HL-60/S4 (cell line): Measurements from ENCODE around the gene TMEM127.

Source experiments
- in situ Hi-C: fragments of 300-500 bp; cut with MboI; formaldehyde crosslinking; loops from 2 replicates; pipeline ENCODE4 v1.14.3; 2022; ENCODE audit warnings: low sequenced_read_pairs

Gene TMEM127

DNA sequence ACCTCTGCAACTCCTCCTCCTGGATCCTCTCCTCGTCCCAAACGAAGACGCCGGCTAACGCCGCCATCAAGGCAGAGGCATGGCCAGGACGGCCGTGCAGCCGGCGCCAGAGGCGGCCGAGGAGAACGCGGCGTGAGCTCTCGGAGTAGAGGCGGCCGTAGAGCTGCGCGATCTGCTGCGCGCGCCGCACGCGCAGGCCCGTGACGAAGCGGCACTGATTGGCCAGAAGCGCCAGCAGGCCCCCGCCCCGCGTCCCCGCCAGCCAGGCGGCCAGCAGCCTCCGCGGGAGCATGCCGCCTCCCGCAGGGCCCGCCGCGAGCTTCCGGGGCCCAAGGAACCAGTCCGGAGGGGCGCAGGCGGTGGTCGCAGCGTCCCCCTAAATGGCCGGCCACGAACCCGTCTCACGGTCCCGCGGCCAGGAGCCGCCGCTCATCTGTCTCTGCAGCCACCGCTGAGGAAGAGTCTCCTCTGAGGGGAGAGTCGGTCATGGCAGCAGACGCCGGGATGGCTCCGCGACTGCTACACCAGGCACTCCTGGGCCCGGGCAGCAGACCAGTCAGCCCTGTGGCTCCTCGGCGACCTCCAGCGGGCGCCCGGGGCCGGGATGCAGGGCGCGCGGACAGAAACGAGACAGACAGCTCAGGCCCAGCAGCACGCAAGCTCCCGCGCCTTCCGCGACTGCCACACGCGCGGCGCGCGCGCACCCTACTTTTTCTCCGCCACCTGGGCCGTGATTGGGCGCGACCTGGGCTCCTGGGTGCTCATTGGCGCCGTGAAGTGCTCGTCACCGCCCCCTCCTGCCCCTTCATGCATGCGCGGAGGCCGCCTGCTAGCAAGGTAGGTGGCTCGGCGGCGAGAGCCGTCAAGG lies 57.4 kb downstream of the TMEM127 start, which contains the start of gene STARD7:
TSS of gene STARD7 (minus strand) at position 685 of the 868 bp plus-strand sequence. CDS start at position 292, 393 bp downstream.
- in situ Hi-C loops = no loop called here

DNA sequence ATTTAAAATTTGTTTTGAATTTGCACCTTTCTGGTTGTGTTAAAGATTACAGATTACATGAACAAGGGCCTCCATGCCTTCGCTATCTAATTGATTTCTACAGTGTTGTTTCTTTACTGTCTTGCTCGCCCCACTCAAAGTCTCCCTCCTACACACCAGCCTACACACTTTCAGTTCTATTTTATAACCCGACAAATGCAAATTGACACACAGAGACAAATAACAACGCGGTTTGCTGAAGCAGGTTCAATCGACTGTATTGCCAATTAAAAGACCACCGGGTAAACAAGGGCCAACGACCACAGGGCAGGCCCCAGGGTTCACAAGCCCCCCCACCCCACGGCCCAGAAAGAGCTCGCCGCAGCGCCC lies 58.0 kb downstream of the TMEM127 start:
- in situ Hi-C loops = no loop called here

DNA sequence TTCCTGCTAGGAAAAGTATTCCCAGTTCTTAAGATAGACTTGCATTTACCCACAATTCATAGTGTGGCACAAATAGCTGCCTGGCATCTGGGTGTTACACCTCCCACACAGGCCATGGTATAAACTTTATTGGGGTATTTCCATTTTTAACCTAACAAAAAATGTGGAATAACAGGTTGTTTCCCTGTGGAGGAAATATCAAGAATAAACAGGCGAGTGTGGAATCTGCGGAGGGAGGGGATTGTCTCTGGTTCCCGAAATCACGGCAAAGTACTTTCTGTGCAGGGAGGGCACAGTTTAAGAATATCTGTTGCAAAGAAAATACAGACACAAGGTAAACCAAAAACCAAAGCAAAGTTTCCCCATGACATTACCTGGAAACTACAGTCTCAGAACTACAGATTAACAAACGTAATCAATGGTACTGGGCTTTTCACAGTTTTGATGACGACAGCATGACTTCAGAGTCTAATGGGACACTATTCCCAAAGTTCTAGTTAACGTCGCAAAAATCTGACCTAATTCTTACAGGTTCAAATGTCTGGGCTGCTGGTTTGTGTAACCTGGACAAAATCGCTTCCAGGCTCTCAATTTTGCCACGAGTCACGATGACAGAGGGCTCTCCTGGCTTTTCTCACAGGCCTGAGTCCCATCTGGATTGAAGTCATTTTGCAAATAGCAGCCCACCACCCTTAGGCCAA lies 58.6 kb downstream of the TMEM127 start:
- in situ Hi-C loops = no loop called here

DNA sequence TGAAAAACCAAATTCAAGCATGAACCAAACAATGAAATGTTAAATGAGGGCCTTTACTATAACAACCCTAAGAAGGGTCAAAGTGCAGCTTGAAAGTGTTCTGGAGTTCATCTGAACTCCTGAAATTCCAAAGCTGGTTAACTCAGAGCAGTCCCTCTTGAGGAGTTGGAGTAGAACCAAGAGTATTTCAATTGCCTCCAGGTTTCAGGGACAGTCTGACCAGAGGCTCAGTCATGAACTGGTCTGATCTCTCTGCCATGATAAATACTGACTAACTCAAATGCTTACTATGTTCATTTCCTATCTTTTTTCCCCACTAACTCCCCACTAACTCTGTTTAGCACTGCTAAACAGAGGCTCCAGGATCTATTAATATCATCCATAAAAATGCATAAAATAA lies 59.9 kb downstream of the TMEM127 start:
- in situ Hi-C loops = no loop called here

DNA sequence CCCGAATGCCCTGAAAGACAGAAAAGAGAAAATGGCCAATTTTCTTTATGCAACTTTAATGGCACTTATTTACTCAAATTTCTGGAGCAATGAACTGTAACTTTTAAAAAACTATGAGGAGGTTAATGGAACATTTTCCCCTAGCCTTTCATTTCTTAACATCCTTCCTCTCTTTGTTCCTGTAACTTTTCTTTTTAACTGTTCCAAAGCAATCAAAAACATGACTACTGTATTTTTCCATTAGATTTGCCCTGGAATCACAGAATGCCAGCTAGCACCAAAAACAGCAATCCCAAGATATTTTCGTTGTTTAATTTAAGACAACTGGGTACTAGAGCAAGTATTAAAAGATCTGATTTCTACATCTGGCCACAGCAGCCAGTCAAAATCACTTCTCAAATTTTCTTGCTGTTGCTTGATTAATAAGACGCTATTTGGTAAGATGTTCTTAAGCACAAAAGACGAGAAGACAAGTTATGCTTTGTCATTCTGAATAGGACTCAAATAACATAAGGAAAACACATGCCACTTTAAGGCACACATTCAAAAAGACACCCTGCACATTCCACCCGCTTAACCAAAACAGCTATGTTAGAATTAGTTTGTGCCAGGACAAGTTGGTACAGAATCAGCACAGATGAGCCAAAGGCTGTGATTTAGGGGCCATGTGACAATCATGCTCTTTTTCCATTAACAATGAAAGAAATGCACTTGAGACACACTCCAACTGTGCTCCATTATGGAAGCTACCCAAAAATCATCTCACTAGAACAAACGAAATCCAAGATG lies 60.8 kb downstream of the TMEM127 start:
- in situ Hi-C loops = no loop called here

DNA sequence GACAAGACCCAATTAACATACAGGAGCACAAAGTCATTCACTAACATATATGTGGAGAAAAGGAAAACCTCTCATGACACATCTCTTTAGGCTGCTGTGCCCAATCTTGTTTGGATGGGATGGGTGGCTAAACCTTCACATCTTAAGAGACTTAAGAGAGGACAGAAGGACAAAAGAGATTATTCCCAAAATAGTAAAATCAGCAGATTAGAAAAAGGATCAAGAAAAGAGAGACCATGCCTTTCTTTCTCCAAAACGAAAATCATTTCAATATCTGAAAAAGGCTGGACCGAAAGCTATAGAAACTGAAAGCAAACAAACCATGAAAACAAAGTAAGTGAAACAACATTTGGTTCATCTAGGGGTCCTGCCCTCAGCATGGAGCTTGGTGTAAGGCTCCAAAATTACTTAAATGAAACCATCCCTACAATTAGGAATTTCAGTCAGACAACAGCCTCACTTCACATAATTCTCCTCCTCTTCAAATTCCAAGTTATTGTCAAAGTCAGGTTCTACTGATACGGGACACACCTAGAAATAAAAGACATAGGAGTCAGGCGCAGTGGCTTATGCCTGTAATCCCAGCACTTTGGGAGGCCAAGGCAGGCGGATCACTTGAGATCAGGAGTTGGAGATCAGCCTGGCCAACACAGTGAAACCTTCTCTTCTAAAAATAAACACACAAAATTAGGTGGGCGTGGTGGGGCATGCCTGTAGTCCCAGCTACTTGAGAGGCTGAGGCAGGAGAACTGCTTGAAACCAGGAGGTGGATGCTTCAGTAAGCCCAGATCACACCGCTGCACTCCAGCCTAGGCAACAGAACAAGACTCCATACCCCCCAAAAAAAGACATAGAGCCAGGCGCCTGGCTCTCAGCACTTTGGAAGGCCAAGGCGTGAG lies 62.4 kb downstream of the TMEM127 start:
- in situ Hi-C loops = no loop called here

DNA sequence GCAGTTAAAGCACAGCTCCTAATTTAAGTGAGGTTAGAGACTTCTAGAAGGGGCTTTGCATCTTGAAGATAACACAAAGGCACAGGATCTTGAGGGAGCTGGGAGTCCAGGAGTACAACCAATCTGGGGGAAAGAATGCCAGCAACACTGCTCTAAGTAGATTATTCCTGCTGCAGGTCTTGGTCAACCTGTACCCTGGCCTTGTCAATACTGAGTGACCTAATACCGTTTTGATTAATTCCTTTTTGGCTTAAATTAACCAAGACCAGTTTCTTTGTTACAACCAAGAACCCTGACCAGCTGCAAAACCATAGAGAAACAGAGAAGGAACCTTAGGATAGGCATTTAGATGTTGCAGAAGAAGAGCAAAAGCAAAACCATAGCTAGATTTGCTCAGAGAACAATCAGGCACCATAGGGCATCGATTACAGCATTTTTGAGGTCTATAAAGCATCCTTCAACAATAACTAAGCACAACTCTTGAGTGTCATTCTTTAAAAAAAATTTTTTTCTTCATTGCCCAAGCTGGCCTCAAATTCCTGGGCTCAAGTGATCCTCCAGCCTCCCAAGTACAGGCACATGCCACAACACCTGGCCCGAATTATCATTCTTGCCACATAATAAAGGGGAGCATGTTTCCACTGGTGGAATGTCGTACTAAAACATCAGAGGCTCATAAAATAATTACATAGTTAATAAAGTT lies 63.5 kb downstream of the TMEM127 start:
- in situ Hi-C loops = no loop called here

DNA sequence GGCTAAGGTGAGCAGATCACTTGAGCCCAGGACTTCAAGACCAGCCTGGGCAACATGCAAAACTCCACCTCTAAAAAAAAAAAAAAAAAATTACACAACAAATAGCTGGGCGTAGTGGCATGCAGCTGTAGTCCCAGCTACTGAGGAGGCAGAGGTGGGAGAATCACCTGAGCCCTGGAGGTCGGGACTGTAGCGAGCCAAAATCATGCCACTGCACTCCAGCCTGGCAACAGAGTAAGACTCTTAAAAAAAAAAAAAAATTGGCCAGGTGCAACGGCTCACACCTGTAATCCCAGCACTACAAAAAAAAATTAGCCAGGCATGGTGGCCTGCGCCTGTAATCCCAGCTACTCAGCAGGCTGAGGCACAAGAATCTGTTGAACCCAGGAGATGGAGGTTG lies 64.5 kb downstream of the TMEM127 start:
- in situ Hi-C loops = no loop called here

DNA sequence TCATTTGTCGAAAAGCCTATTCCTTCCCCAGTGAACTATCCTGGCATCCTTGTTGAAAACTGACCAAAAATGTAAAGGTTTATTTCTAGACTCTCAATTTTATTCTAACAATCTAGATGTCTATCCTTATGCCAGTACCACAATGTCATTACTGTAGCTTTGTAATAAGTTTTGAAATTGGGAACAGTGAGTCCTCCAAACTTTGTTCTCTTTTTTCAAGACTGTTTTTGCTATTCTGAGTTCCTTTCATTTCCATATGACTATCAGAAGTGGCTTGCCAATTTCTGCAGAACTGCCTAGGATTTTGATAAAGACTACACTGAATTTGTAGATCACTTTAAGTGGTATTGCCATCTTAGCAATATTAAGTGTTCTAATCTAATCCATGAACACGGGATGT lies 66.9 kb downstream of the TMEM127 start:
- in situ Hi-C loops = no loop called here
